Measurements from ENCODE around the gene MUL1. TPM values are rescaled to one million over a fixed set of nuclear protein-coding genes. Genes with fewer than 3 reads are reported as not detected.

Gene MUL1
- total and polyA plus RNA-seq, 4 donors = 6.0 to 32.6 (median 24.6) TPM

DNA sequence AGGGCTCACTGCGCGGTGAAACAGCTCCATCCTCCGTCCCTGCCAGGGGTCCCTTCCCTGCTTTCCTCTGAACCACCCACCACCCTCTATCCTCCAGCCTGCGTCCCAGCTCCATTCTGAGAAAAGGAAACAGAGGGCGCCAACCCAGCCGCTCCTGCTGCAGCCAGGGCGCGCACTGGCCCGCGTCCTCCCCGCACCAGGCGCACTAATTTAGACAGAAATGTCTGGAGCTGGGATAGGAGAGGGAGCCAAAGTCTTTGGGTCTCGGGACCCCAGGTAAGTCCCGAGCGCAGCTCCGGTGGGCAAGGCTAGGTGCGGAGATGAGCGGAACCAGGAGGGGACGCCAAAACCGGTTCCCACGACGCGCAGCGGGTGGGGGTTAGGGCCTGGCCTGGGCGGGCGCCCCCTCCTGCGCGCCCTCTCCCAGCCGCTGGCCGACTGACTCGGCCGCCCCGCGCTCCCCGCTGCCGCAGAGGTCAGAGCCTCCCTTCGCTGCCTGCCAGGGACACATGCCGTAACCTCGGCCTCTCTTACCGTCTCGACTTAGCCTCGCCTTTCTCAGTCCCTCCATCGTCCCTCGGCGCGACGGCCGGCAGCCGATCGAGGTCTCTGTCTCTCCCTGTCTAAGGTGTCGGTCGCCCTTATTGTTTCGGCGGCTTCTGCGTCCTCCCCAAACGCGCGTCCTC lies 24.0 kb downstream of the MUL1 start:
- peaks cover 0 to 2% (median 0%) of the 10 kb centered on the region in 4 donors for H3K9me3 ChIP-seq (ENCODE audit: control insufficient read depth in 4 of 4, insufficient read depth in 3 of 4, low read length in 3 of 4)
- H3K4me1 ChIP-seq (ENCODE audit: control insufficient read depth in 5 of 5, insufficient read depth in 5 of 5, low read length in 5 of 5) = peaks cover 0 to 46% (median 11%) of the 10 kb centered on the region in 5 donors
- TF ChIP-seq, protein P1, sequence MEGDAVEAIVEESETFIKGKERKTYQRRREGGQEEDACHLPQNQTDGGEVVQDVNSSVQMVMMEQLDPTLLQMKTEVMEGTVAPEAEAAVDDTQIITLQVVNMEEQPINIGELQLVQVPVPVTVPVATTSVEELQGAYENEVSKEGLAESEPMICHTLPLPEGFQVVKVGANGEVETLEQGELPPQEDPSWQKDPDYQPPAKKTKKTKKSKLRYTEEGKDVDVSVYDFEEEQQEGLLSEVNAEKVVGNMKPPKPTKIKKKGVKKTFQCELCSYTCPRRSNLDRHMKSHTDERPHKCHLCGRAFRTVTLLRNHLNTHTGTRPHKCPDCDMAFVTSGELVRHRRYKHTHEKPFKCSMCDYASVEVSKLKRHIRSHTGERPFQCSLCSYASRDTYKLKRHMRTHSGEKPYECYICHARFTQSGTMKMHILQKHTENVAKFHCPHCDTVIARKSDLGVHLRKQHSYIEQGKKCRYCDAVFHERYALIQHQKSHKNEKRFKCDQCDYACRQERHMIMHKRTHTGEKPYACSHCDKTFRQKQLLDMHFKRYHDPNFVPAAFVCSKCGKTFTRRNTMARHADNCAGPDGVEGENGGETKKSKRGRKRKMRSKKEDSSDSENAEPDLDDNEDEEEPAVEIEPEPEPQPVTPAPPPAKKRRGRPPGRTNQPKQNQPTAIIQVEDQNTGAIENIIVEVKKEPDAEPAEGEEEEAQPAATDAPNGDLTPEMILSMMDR (IDR thresholded peaks at IDR 0.05; ENCODE audit: control extremely low read depth, extremely low read depth) = no peak
- peaks cover 0 to 54% (median 0%) of the 10 kb centered on the region in 3 donors for H3K27me3 ChIP-seq (ENCODE audit: control insufficient read depth in 3 of 3, insufficient read depth in 3 of 3, low read length in 2 of 3)
- H3K4me3 ChIP-seq = peak overlapping the region; percentile 31
- peak overlapping the region in 1 of 2 donors; percentile 52 for H3K27ac ChIP-seq (ENCODE audit: low read depth in 1 of 2, low read length in 1 of 2)
- 1 to 3% methylated on average over 58 of the region's 58 CpGs for WGBS, 2 donors
- DNase-seq (peak; percentile 45 to 61 (median 53)), ATAC-seq (ENCODE audit: insufficient read depth, low FRiP score) (no peak)
- peak overlapping the region in 1 of 2 donors; percentile 74 for H3K9ac ChIP-seq (ENCODE audit: insufficient read depth in 1 of 2, low read length in 2 of 2)
- H3K36me3 ChIP-seq (ENCODE audit: control insufficient read depth in 4 of 4, insufficient read depth in 4 of 4, low read length in 4 of 4) = no peaks in the 10 kb centered on the region

GRCh38 chr1:20483098-20483832 lies 24.7 kb downstream of the MUL1 start:
- H3K9ac ChIP-seq (ENCODE audit: insufficient read depth in 1 of 2, low read length in 2 of 2) = peak overlapping the region in 1 of 2 donors; percentile 26
- DNase-seq = peak in 2 of 3 donors; percentile 44 to 59
- no peaks in the 10 kb centered on the region for H3K36me3 ChIP-seq (ENCODE audit: control insufficient read depth in 4 of 4, insufficient read depth in 4 of 4, low read length in 4 of 4)
- H3K27ac ChIP-seq (ENCODE audit: low read depth in 1 of 2, low read length in 1 of 2) = peak overlapping the region in 1 of 2 donors; percentile 52
- TF ChIP-seq, protein P1 (IDR thresholded peaks at IDR 0.05; ENCODE audit: control extremely low read depth, extremely low read depth) = no peak
- ATAC-seq (ENCODE audit: insufficient read depth, low FRiP score) = no peak
- WGBS, 2 donors = 29% methylated on average over 16 of the region's 16 CpGs
- peaks cover 0 to 52% (median 13%) of the 10 kb centered on the region in 5 donors for H3K4me1 ChIP-seq (ENCODE audit: control insufficient read depth in 5 of 5, insufficient read depth in 5 of 5, low read length in 5 of 5)
- peaks cover 0 to 2% (median 0%) of the 10 kb centered on the region in 4 donors for H3K9me3 ChIP-seq (ENCODE audit: control insufficient read depth in 4 of 4, insufficient read depth in 3 of 4, low read length in 3 of 4)
- H3K4me3 ChIP-seq = peak overlapping the region; percentile 31
- H3K27me3 ChIP-seq (ENCODE audit: control insufficient read depth in 3 of 3, insufficient read depth in 3 of 3, low read length in 2 of 3) = peaks cover 0 to 53% (median 4%) of the 10 kb centered on the region in 3 donors

GRCh38 chr1:20481643-20482498 lies 26.1 kb downstream of the MUL1 start:
- ATAC-seq (ENCODE audit: insufficient read depth, low FRiP score) = no peak
- Histone ChIP-seq H3K36me3 (ENCODE audit: control insufficient read depth in 4 of 4, insufficient read depth in 4 of 4, low read length in 4 of 4) (no peaks in the 10 kb centered on the region), H3K4me3 (no peak overlapping the region), H3K27me3 (ENCODE audit: control insufficient read depth in 3 of 3, insufficient read depth in 3 of 3, low read length in 2 of 3) (peaks cover 0 to 45% (median 7%) of the 10 kb centered on the region in 3 donors), H3K9ac (ENCODE audit: insufficient read depth in 1 of 2, low read length in 2 of 2) (no peak overlapping the region), H3K4me1 (ENCODE audit: control insufficient read depth in 5 of 5, insufficient read depth in 5 of 5, low read length in 5 of 5) (peaks cover 0 to 61% (median 16%) of the 10 kb centered on the region in 5 donors), H3K9me3 (ENCODE audit: control insufficient read depth in 4 of 4, insufficient read depth in 3 of 4, low read length in 3 of 4) (peaks cover 0 to 4% (median 0%) of the 10 kb centered on the region in 4 donors), H3K27ac (ENCODE audit: low read depth in 1 of 2, low read length in 1 of 2) (no peak overlapping the region)
- WGBS, 2 donors = 48 to 49% methylated on average over 10 of the region's 10 CpGs
- TF ChIP-seq, protein P1 (IDR thresholded peaks at IDR 0.05; ENCODE audit: control extremely low read depth, extremely low read depth) = no peak
- DNase-seq = no peak
